Keratinocyte (primary cell): Measurements from ENCODE around the gene DEFB128.

Experiments used
- CTCF ChIP-seq, 3 experiments: IDR thresholded peaks in 1 of 3; conservative IDR thresholded peaks in 1 of 3; optimal IDR thresholded peaks in 1 of 3; 2 replicates in 2 of 3; 3 replicates in 1 of 3; pipeline versions ENCODE3 to v1.5.1; 2011; ENCODE audit warnings: low read length in 3 of 3, mild to moderate bottlenecking in 3 of 3, moderate library complexity in 2 of 3, control low read depth in 1 of 3, inconsistent platforms in 1 of 3; ENCODE audit not compliant: insufficient read depth in 2 of 3; ENCODE audit errors: extremely low read depth in 1 of 3
- EZH2 ChIP-seq: IDR thresholded peaks from one replicate; pipeline ENCODE4 v1.6.1; 2012; ENCODE audit warnings: inconsistent platforms, mild to moderate bottlenecking, low read length, moderate library complexity

- no peak for TF ChIP-seq CTCF (optimal IDR thresholded peaks at IDR 0.05 in 1 of 3, IDR thresholded peaks at IDR 0.05 in 1 of 3, conservative IDR thresholded peaks at IDR 0.05 in 1 of 3; ENCODE audit: extremely low read depth in 1 of 3, insufficient read depth in 2 of 3, low read length in 3 of 3)
- no peak for TF ChIP-seq EZH2
Observed at GRCh38 chr20:210809-211502, 21.4 kb upstream of the DEFB128 start.
